Activated naive CD4-positive, alpha-beta T cell treated with anti-CD3 and anti-CD28 coated beads for 36 hours (primary cell): ENCODE results near the gene TEC. TPM values are rescaled to one million over a fixed set of nuclear protein-coding genes. Genes with fewer than 3 reads are reported as not detected.
"Not testable (repeated sequence)": the region's sequence is repeated elsewhere in the genome, so short reads cannot be mapped to it uniquely, and the experiment has no call there.

Experiments
- CTCF ChIA-PET: fragments of 350-600 bp; sonication (Branson Sonifier 250); formaldehyde crosslinking; loops from one replicate; lab custom pipeline; 2021; ENCODE audit warnings: antibody characterized with exemption; lab: Charles Lee
- DNase-seq: peaks from one replicate; pipeline ENCODE4 v3.0.0-alpha.2; 2020
- H3K27ac Mint-ChIP-seq: one replicate; pipeline ENCODE4 v1.8.0; 2021; ENCODE audit warnings: mild to moderate bottlenecking, mixed read lengths
- H3K27me3 Mint-ChIP-seq: one replicate; pipeline ENCODE4 v1.8.0; 2021; ENCODE audit warnings: low read depth, mixed read lengths
- H3K36me3 Mint-ChIP-seq: one replicate; pipeline ENCODE4 v1.8.0; 2021; ENCODE audit warnings: low read depth, mixed read lengths
- H3K4me1 Mint-ChIP-seq: one replicate; pipeline ENCODE4 v1.8.0; 2021; ENCODE audit warnings: low read depth, mixed read lengths
- H3K4me3 Mint-ChIP-seq: one replicate; pipeline ENCODE4 v1.8.0; 2021; ENCODE audit warnings: mild to moderate bottlenecking, moderate library complexity, mixed read lengths
- H3K9me3 Mint-ChIP-seq: one replicate; pipeline ENCODE4 v1.8.0; 2021; ENCODE audit warnings: mixed read lengths
- intact Hi-C: fragments of 100-400 bp; cut with micrococcal nuclease; formaldehyde crosslinking; loops from one replicate; pipeline ENCODE4 v1.15.1; 2023
- total RNA-seq, 2 experiments: library from RNA; stranded (reverse); gene quantifications; one replicate each; pipeline ENCODE4 v1.2.3, GENCODE V29; 2021

The TEC gene
- total RNA-seq, 2 experiments from 2014 or later, result 3.4 to 3.7 TPM

DNA sequence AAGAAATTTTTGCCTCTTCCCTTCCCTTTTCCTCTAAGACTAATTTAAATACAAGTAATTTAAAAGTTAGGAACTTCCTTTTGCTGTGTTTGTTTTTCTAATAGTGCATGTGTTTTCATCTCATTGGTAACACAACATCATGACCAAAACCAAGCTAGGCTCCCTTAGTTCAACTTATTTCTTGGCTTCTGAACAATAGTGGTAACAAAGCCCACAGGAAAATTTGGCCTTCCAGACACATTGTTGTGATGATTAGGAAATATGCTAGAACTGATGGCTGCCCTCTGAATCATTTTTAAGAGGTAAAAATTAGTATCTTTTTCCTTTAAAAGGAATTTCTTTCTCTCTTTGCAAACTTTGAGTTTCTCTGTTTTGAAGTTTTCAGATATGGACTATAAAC, 25.5 kb upstream of the TEC start:
- Mint-ChIP-seq H3K36me3 (no peaks in the 10 kb centered on the region), H3K4me1 (peaks cover 2% of the 10 kb centered on the region), H3K27ac (no peak overlapping the region), H3K9me3 (peaks cover 2% of the 10 kb centered on the region), H3K27me3 (peaks cover 4% of the 10 kb centered on the region), H3K4me3 (no peak overlapping the region)
- DNase-seq, result no peak
- CTCF ChIA-PET, result interaction anchor here (0.6 to 1.1 kb wide), 2 partner anchors 20 to 406 kb away, joined by 3 read pairs; no protein-coding TSS in a partner anchor
- intact Hi-C loops, result no loop called here

DNA sequence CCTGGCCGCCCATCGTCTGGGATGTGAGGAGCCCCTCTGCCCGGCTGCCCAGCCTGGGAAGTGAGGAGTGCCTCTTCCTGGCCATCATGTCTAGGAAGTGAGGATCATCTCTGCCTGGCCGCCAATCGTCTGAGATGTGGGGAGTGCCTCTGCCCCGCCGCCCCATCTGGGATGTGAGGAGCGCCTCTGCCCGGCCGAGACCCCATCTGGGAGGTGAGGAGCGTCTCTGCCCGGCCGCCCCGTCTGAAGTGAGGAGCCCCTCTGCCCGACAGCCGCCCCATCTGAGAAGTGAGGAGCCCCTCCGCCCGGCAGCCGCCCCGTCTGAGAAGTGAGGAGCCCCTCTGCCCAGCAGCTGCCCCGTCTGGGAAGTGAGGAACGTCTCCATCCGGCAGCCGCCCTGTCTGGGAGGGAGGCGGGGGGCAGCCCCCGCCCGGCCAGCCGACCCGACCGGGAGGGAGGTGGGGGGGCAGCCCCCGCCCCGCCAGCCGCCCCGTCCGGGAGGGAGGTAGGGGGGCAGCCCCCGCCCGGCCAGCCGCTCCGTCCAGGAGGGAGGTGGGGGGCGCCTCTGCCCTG, 22.7 kb upstream of the TEC start:
- DNase-seq, H3K36me3 Mint-ChIP-seq, H3K27ac Mint-ChIP-seq, H3K27me3 Mint-ChIP-seq, H3K9me3 Mint-ChIP-seq, H3K4me3 Mint-ChIP-seq, CTCF ChIA-PET, H3K4me1 Mint-ChIP-seq: not testable (repeated sequence)
- intact Hi-C loops, result loop anchor here (5.0 kb wide), 1 partner anchor 365 kb away; no protein-coding TSS in a partner anchor

DNA sequence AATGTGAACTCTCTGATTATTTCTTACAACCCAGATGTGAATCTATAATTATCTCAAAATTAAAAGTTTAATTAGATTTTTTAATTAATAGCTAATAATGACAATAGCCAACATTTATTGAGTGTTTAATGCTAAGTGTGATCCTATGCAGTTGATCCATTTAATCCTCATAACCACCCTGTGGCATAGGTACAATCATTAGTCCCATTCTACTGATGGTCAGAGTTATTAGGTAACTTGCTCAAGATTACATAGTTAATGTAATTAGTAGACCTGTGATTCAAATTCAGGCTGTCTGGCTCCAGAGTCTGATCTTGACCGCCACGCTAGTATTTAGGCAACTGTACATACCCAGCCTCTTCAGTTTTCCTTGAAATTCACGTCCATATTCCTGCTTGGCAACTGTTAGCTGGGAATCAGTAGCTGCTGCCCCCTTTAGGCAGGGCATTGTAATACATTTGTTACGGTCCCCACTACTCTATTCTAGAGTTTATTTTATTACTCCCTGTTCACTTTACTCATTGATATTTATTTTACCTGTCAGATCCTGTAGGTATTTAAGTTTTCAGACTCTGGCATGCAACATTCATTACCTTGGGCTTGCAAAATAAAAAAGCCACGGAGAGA, 20.6 kb upstream of the TEC start:
- Mint-ChIP-seq H3K4me3 (no peak overlapping the region), H3K27ac (no peak overlapping the region), H3K36me3 (no peaks in the 10 kb centered on the region), H3K4me1 (no peaks in the 10 kb centered on the region), H3K27me3 (no peaks in the 10 kb centered on the region), H3K9me3 (peaks cover 9% of the 10 kb centered on the region)
- intact Hi-C loops, result loop anchor here (5.0 kb wide), 1 partner anchor 363 kb away; no protein-coding TSS in a partner anchor
- peak; percentile 40 for DNase-seq
- CTCF ChIA-PET, result interaction anchor here (0.6 to 2.1 kb wide), 7 partner anchors 10 to 277 kb away, joined by 3 to 6 read pairs (median 3); no protein-coding TSS in a partner anchor

DNA sequence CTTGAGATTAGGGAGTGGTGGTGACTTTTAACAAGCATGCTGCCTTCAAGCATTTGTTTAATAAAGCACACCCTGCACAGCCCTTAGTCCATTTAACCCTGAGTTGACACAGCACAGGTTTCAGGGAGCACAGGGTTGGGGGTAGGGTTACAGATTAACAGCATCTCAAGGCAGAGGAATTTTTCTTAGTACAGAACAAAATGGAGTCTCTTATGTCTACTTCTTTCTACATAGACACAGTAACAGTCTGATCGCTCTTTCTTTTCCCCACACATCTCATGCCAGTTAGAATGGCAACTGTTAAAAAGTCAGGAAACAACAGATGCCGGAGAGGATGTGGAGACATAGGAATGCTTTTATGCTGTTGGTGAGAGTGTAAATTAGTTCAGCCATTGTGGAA, 16.4 kb upstream of the TEC start:
- H3K36me3 Mint-ChIP-seq, DNase-seq, H3K4me3 Mint-ChIP-seq, intact Hi-C loops, CTCF ChIA-PET, H3K4me1 Mint-ChIP-seq, H3K27ac Mint-ChIP-seq: not testable (repeated sequence)
- Mint-ChIP-seq H3K27me3 (peaks cover 14% of the 10 kb centered on the region), H3K9me3 (peaks cover 43% of the 10 kb centered on the region)

DNA sequence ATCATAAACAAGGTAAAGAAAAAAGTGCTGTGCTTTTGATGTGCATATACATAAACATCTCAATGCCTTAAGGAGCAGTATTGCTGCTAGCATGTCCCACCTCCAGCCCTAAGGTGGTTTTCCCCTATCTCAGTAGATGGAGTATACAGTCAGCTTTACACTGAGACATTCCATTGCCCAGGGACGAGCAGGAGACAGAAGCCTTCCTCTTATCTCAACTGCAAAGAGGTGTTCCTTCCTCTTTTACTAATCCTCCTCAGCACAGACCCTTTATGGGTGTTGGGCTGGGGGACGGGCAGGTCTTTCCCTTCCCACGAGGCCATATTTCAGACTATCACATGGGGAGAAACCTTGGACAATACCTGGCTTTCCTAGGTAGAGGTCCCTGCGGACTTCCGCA, 16.0 kb upstream of the TEC start:
- H3K4me1 Mint-ChIP-seq, CTCF ChIA-PET, H3K4me3 Mint-ChIP-seq, intact Hi-C loops, DNase-seq, H3K36me3 Mint-ChIP-seq, H3K27ac Mint-ChIP-seq: not testable (repeated sequence)
- Mint-ChIP-seq H3K27me3 (peaks cover 17% of the 10 kb centered on the region), H3K9me3 (peaks cover 44% of the 10 kb centered on the region)

DNA sequence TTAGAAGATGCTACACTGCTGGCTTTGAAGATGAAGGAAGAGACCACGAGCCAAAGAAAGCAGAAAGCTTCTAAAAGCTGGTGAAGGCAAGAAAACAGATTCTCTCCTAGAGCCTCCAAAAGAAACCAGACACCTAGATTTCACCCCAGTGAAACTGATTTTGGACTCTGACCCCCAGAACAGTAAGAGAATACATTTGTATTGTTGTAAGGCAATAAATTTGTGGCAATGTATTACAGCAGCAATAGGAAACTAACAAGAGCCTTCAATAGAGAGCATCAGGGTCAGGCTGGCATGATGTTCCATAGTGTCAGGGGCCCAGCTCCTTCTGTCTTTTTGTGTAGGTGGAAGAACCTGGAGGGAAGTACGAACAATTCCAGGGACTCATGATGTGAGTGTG, 6.0 kb upstream of the TEC start:
- intact Hi-C loops, result loop anchor here (2.0 to 5.0 kb wide), 2 partner anchors 188 to 349 kb away; no protein-coding TSS in a partner anchor
- H3K27me3 Mint-ChIP-seq, result peaks cover 7% of the 10 kb centered on the region
- no peak overlapping the region for H3K4me3 Mint-ChIP-seq
- H3K36me3 Mint-ChIP-seq, result peaks cover 4% of the 10 kb centered on the region
- H3K9me3 Mint-ChIP-seq, result peaks cover 5% of the 10 kb centered on the region
- CTCF ChIA-PET, result interaction anchor here (0.6 to 2.0 kb wide), 11 partner anchors 11 to 463 kb away, joined by 3 to 12 read pairs (median 4); no protein-coding TSS in a partner anchor
- H3K4me1 Mint-ChIP-seq, result peaks cover 10% of the 10 kb centered on the region
- no peak for DNase-seq
- H3K27ac Mint-ChIP-seq, result no peak overlapping the region

DNA sequence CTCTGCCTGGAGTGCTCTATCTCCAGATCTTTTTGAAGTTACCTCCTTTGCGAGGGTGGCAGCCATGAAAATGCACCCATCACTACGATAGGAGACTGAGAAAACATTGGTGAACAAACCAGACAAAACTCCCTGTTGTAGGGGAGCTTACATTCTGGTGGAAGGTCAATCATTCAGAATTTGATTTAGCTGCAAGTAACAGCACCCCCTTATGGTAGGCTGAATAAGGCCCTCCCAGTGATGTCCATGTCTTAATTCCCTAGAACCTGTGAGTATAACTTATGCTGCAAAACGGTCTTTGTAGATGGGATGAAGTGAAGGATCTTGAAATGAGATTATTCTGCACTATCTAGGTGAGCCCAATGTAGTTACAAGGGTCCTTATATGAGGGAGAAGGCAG, 5.6 kb upstream of the TEC start:
- peak; percentile 22 for DNase-seq
- Mint-ChIP-seq H3K27me3 (peaks cover 6% of the 10 kb centered on the region), H3K27ac (no peak overlapping the region), H3K4me3 (no peak overlapping the region), H3K4me1 (peaks cover 10% of the 10 kb centered on the region), H3K9me3 (peaks cover 3% of the 10 kb centered on the region), H3K36me3 (peaks cover 4% of the 10 kb centered on the region)
- CTCF ChIA-PET, result interaction anchor here (0.6 to 2.0 kb wide), 11 partner anchors 10 to 463 kb away, joined by 3 to 12 read pairs (median 4); no protein-coding TSS in a partner anchor
- intact Hi-C loops, result loop anchor here (2.0 to 5.0 kb wide), 2 partner anchors 188 to 348 kb away; no protein-coding TSS in a partner anchor

DNA sequence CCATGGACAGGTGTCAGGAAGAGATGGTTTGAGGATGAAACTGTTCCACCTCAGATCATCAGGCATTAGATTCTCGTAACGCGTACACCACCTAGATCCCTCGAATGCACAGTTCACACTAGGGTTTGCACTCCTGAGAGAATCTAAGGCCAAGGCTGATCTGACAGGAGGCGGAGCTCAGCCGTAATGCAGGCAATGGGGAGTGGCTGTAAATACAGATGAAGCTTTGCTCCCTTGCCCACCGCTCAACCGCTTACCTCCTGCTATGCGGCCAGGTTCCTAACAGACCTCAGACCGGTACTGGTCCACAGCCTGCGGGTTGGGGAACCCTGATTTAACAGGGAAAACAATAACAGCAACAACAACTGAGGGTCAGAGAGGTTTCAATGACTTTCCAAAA, 2.0 kb upstream of the TEC start:
- Mint-ChIP-seq H3K4me1 (peaks cover 14% of the 10 kb centered on the region), H3K9me3 (no peaks in the 10 kb centered on the region), H3K27me3 (no peaks in the 10 kb centered on the region), H3K27ac (no peak overlapping the region), H3K4me3 (no peak overlapping the region), H3K36me3 (no peaks in the 10 kb centered on the region)
- intact Hi-C loops, result loop anchor here (1.0 to 2.0 kb wide), 4 partner anchors 103 to 433 kb away; partner anchors contain the start of gene CORIN
- no peak for DNase-seq
- CTCF ChIA-PET, result no interaction called here

DNA sequence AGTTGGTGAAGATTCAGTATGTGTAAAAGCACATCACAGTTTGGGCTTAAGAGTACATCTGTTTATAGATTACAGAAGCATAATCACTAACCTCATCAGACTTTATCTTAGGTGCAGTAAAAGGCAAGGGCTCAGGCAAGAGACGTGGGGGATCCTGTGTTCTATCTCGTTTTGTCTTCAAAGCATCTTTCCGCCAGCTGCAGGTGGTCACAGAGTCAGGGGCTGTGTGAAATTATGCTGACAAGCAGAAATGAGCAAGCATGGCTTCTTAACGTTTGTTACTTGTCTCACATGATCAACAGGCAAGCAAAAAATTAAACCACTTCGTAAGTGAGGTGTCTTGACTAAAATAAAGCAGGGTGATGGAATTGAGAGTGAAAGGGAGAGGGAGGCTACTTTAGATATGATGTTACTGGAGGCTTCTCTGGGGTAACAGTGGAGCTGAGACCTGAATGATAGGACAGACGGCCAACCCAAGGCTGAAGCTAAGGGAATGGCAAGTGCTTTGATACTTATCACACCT, 1.4 kb upstream of the TEC start:
- intact Hi-C loops, result loop anchor here (1.0 to 2.0 kb wide), 7 partner anchors 70 to 559 kb away; partner anchors contain the start of genes CORIN and SLAIN2

DNA sequence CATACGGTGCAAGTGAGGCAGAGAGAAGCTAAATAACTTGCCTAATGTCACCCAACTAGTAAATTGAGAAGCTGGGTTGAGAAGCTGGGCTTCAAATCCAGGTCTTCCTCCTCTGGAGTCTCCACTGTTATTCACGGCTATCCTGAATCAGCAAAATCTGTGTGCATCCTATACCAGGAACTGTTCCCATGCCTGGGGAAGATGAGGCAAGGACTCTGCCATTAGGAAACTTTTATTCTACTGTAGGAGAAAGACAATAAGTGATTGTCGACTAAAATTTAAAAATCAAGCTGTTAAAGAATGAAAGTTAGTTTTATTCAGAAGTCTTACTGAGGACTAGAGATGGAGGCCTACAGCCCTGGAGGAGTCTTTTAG, 872 bp upstream of the TEC start:
- Mint-ChIP-seq H3K4me3 (peak overlapping the region; percentile 93), H3K27ac (peak overlapping the region; percentile 83), H3K4me1 (peaks cover 9% of the 10 kb centered on the region), H3K9me3 (no peaks in the 10 kb centered on the region), H3K36me3 (no peaks in the 10 kb centered on the region), H3K27me3 (no peaks in the 10 kb centered on the region)
- intact Hi-C loops, result loop anchor here (1.0 to 2.0 kb wide), 6 partner anchors 71 to 560 kb away; partner anchors contain the start of genes CORIN and SLAIN2
- no peak for DNase-seq
- CTCF ChIA-PET, result interaction anchor here (0.6 kb wide), 1 partner anchor 142 kb away, joined by 3 read pairs; no protein-coding TSS in a partner anchor

More for the DNA sequence above, 1.4 kb upstream of the TEC start:
- Mint-ChIP-seq H3K27me3 (no peaks in the 10 kb centered on the region), H3K4me3 (peak overlapping the region; percentile 27), H3K27ac (no peak overlapping the region), H3K36me3 (no peaks in the 10 kb centered on the region), H3K4me1 (peaks cover 9% of the 10 kb centered on the region), H3K9me3 (no peaks in the 10 kb centered on the region)
- CTCF ChIA-PET, result interaction anchor here (0.6 kb wide), 1 partner anchor 143 kb away, joined by 3 read pairs; no protein-coding TSS in a partner anchor
- DNase-seq, result peak; percentile 22

DNA sequence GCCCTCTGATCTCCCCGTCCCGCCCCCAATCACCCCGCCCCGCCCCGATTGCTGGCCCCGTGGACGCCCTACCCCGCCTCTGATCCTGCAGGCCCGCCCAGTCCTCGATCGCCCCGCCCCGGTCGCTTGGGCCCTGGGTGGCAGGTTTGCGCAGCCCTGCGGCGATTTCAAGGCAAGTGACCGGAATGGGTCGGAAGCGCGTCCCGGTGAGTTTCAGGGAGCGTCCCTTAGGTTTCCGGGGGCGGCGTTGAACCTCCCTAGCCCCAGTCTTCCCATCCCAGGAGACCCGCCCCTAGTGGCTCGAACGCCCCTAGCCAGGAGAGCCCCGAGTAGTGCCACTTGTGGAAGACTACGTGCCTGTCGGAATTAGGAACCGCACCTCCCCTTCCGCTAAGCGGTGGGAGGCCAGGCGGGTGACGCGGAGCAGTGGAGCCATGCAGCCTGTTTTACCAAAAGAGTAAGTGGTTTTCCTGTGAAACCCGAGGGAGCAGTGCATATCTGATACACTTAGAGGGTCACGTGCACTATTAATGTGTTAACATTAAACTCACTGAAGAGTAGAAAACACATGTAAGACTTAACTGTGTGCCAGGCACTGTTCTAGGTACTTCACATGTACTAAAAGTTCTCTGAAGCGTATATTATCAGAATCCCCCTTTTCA, 354 bp upstream of the TEC start:
- H3K4me3 Mint-ChIP-seq, result peak overlapping the region; percentile 93
- intact Hi-C loops, result loop anchor here (1.0 to 10.0 kb wide), 13 partner anchors 71 to 785 kb away; partner anchors contain the start of genes ATP10D, CNGA1, CORIN and FRYL
- peaks cover 9% of the 10 kb centered on the region for H3K4me1 Mint-ChIP-seq
- peak; percentile 93 for DNase-seq
- H3K27ac Mint-ChIP-seq, result peak overlapping the region; percentile 83
- no peaks in the 10 kb centered on the region for H3K36me3 Mint-ChIP-seq
- H3K27me3 Mint-ChIP-seq, result no peaks in the 10 kb centered on the region
- CTCF ChIA-PET, result no interaction called here
- no peaks in the 10 kb centered on the region for H3K9me3 Mint-ChIP-seq
